GM12875 (cell line): ENCODE measurements around the gene NOL7.

Experiments
- H3K4me3 ChIP-seq: one replicate; pipeline ENCODE4 v1.5.1; 2011; ENCODE audit warnings: low read depth, low read length, control low read depth
- TF ChIP-seq, protein P1 (sequence below): IDR thresholded peaks from 2 replicates; pipeline ENCODE4 v1.5.1; 2011; ENCODE audit warnings: low read depth, mild to moderate bottlenecking, control low read depth, inconsistent platforms, low read length, moderate library complexity, borderline replicate concordance; ENCODE audit not compliant: insufficient read depth

Gene NOL7

DNA sequence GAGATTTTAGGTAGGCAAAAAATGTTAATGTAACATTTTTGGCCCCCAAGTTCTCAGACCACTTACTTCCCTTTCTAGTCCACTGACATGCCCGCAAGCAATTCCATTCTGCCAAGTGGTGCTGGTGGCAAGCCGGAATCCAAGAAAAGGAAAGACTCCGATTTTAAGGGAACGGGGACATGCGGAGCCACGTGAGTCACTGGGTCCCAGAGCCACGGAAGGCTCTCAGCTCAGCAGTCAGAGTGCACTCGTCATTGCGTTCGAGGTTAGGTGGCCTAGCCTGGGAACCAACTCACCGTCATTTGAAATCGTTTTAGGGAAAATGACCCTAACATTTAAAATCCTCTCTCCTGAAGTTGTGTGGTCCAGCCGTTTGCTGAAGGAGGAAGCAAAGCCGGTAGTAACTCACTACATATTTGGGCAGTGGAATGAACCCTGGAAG, 41.4 kb upstream of the NOL7 start:
- TF ChIP-seq, protein P1, sequence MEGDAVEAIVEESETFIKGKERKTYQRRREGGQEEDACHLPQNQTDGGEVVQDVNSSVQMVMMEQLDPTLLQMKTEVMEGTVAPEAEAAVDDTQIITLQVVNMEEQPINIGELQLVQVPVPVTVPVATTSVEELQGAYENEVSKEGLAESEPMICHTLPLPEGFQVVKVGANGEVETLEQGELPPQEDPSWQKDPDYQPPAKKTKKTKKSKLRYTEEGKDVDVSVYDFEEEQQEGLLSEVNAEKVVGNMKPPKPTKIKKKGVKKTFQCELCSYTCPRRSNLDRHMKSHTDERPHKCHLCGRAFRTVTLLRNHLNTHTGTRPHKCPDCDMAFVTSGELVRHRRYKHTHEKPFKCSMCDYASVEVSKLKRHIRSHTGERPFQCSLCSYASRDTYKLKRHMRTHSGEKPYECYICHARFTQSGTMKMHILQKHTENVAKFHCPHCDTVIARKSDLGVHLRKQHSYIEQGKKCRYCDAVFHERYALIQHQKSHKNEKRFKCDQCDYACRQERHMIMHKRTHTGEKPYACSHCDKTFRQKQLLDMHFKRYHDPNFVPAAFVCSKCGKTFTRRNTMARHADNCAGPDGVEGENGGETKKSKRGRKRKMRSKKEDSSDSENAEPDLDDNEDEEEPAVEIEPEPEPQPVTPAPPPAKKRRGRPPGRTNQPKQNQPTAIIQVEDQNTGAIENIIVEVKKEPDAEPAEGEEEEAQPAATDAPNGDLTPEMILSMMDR: no peak
- H3K4me3 ChIP-seq: peak overlapping the region; percentile 80

DNA sequence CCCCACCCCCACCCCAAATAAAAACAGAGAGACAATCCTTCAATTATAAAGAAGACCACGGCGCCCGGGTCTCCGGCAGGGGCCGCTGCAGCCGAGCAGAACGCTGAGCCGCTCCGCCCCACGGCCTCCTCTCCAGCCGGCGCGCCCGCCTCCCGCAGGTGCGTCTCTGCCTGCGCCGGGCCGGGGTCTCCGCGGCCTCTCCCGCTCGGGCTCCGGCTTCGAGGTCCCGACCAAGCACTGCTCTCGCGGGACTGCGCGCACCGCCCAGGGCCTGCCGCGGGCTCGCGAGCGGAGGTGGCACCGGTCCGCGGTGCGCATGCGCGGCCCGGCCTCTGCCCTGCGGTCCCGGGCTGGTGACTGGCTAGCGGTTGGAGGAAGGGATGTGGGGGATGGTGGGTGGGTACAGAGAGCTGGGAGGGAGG, 41.0 kb upstream of the NOL7 start:
- peak overlapping the region; percentile 80 for H3K4me3 ChIP-seq
- TF ChIP-seq, protein P1: peak; percentile 44

DNA sequence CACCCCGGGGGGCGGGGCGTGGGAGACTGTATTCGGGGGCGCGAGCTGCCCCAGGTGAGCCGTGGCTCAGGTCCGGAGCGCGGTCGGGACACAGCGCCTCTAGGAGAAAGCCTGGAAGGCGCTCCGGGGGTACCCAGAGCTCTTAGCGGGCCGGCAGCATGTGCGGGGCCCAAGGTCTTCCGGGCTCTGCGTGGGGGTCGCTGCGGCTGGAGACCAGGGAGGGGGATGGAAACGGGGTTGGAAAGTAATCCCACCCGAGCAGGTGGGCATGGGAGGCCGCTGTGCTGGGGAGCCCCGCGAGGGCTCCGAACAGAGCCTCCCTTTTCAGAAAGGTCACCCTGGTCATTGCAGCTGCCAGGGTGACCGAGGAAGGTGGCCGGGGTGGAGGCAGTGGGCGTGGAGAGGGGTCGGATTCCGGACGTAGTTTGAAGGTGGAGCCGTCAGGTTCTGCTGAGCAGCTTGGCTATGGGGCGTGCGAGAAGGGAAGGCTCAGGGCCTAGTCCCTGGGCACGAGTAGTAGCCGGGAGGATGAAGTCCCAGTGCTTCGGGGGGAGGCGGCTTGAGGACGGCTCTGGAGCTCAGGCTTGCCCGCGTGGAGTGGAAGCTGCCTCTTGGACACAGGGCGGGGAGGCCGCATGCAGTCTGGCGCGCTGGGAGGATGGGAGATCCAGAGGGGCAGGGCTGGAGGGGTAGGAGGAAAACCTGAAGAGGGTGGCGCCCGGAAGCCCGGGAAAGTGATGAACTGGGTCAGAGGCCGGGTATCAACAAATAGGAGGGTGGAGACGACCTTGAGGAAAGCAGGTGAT, 40.4 kb upstream of the NOL7 start, which contains the start of gene SIRT5:
SIRT5 (plus strand) TSS at position 31 of the 806 bp plus-strand sequence. CDS start 9,510 bp downstream, outside the sequence.
- TF ChIP-seq, protein P1: no peak
- peak within 1 kb of the TSS; percentile 80 for H3K4me3 ChIP-seq

DNA sequence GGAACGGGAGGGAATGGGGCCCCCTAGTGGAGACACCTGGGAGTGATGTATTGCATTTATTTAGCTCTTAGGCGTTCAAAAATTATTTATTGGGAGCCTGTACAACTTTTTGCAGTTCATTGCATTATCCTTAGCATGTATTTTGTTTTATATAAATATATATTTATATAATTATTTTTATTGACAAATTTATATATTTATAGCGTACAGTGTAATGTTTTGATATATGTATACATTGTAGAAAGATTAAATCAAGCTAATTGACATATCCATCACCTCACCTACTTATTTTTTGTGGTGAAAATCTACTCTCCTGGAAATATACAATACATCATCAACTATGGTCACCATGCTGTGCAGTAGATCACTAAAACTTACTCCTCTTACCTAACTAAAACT, 39.8 kb upstream of the NOL7 start:
- TF ChIP-seq, protein P1: peak; percentile 59; the same call in 1 of the 2 replicates
- no peak overlapping the region for H3K4me3 ChIP-seq

DNA sequence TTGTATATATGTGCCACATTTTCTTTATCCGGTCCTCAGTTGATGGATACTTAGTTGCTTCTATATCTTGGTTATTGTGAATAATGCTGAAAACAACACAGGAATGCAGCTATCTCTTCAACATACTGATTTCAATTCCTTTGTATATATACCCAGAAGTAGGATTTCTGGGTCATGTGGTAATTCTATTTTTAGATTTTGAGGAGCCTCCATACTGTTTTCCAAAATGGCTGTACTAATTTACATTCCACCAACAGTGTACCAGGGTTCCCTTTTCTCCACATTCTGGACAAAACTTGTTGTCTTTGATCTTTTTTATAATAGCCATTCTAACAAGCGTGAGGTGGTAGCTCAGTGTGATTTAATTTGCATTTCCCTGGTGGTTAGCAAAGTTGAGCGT, 39.1 kb upstream of the NOL7 start:
- no peak overlapping the region for H3K4me3 ChIP-seq

DNA sequence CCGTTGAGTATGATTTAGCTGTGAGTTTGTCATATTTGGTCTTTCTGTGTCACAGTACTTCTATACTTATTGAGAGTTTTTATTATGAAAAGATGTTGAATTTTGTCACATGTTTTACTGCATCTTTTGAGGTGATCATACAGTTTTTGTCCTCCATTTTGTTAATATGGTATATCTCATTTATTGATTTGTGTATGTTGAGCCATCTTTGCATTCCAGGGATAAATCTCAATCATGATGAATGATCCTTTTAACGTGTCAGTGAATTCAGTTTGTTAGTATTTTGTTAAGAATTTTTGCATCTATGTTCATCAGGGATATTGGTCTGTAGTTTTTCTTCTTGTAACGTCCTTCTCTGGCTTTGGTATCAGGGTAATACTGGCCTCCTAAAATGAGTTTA, 37.2 kb upstream of the NOL7 start:
- TF ChIP-seq, protein P1: no peak
- no peak overlapping the region for H3K4me3 ChIP-seq

More for the DNA sequence above, 39.1 kb upstream of the NOL7 start:
- TF ChIP-seq, protein P1: no peak

DNA sequence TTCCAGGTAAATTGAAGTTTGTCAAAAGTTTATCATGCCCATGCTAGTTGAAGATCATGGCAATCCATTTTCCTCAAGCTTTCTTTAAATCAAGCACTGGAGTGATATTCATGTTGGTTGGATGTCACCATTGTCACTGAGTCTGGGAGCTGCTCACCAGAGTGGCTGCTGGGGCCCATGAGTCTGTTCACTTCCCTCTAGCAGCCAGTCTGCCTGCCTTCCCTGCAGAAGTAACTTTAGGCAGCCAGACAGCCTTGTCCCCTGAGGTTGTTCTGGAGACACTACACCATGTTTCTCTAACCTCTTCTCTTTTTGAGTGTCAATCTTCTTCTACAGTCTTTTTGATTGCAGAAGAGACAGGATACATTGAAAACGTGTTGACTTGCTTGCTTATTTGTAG, 35.2 kb upstream of the NOL7 start:
- TF ChIP-seq, protein P1: no peak
- no peak overlapping the region for H3K4me3 ChIP-seq
